WTC11 (cell line): ENCODE measurements around the gene SERAC1. TPM values are rescaled to one million over a fixed set of nuclear protein-coding genes. Genes with fewer than 3 reads are reported as not detected.

Source experiments
- ATAC-seq: fragments of 200-7000 bp; cut with Tn5 transposase; 2 replicates; pipeline ENCODE4 v1.10.0; 2021; ENCODE audit warnings: mild to moderate bottlenecking, moderate library complexity
- CTCF ChIA-PET: fragments of 300-600 bp; sonication (Branson Sonifier 250); formaldehyde crosslinking; loops from one replicate; lab custom pipeline; 2021; ENCODE audit warnings: antibody characterized with exemption; lab: Charles Lee
- POLR2A ChIA-PET: fragments of 350-600 bp; sonication (Branson Sonifier 250); formaldehyde crosslinking; loops from one replicate; lab custom pipeline; 2021; ENCODE audit warnings: antibody characterized with exemption; lab: Charles Lee
- DNase-seq: peaks from one replicate; pipeline ENCODE4 v3.0.0; 2021; ENCODE audit warnings: low spot score
- H3K27ac Mint-ChIP-seq: 2 replicates; pipeline ENCODE4 v1.8.0; 2021; ENCODE audit warnings: mixed read lengths
- H3K27me3 Mint-ChIP-seq: 2 replicates; pipeline ENCODE4 v1.8.0; 2021; ENCODE audit warnings: low read depth, mild to moderate bottlenecking, moderate library complexity, mixed read lengths
- H3K36me3 Mint-ChIP-seq: 2 replicates; pipeline ENCODE4 v1.8.0; 2021; ENCODE audit warnings: mixed read lengths
- H3K4me1 Mint-ChIP-seq: 2 replicates; pipeline ENCODE4 v1.8.0; 2022; ENCODE audit warnings: mixed read lengths
- H3K4me3 Mint-ChIP-seq: 2 replicates; pipeline ENCODE4 v1.8.0; 2021; ENCODE audit warnings: mild to moderate bottlenecking, moderate library complexity, mixed read lengths
- H3K9me3 Mint-ChIP-seq: 2 replicates; pipeline ENCODE4 v1.8.0; 2021; ENCODE audit warnings: mixed read lengths
- AFF4 ChIP-seq: sonication (generic); formaldehyde crosslinking; IDR thresholded peaks from 2 replicates; pipeline ENCODE4 v1.8.1; 2023; ENCODE audit warnings: mild to moderate bottlenecking, missing genetic modification reagents, borderline replicate concordance
- ATF1 ChIP-seq: sonication (generic); formaldehyde crosslinking; IDR thresholded peaks from 2 replicates; pipeline ENCODE4 v1.8.1; 2023; ENCODE audit warnings: mild to moderate bottlenecking, moderate library complexity, missing genetic modification reagents
- ATF2 ChIP-seq: sonication (generic); formaldehyde crosslinking; IDR thresholded peaks from 2 replicates; pipeline ENCODE4 v1.8.1; 2022; ENCODE audit warnings: low read depth, missing genetic modification reagents, borderline replicate concordance
- CBFB ChIP-seq: sonication (generic); formaldehyde crosslinking; IDR thresholded peaks from 2 replicates; pipeline ENCODE4 v1.8.1; 2022; ENCODE audit warnings: mild to moderate bottlenecking, low read depth, missing genetic modification reagents
- E2F4 ChIP-seq: sonication (generic); formaldehyde crosslinking; IDR thresholded peaks from 2 replicates; pipeline ENCODE4 v1.8.1; 2022; ENCODE audit warnings: low read depth, mild to moderate bottlenecking, moderate library complexity, missing genetic modification reagents, borderline replicate concordance
- ELF4 ChIP-seq: sonication (generic); formaldehyde crosslinking; IDR thresholded peaks from 2 replicates; pipeline ENCODE4 v1.8.1; 2022; ENCODE audit warnings: low read depth, mild to moderate bottlenecking, moderate library complexity, missing genetic modification reagents
- GABPB1 ChIP-seq: sonication (generic); formaldehyde crosslinking; IDR thresholded peaks from 2 replicates; pipeline ENCODE4 v1.8.1; 2023; ENCODE audit warnings: mild to moderate bottlenecking, missing genetic modification reagents
- MYBL2 ChIP-seq: sonication (generic); formaldehyde crosslinking; IDR thresholded peaks from 2 replicates; pipeline ENCODE4 v1.8.1; 2023; ENCODE audit warnings: mild to moderate bottlenecking, moderate library complexity, missing genetic modification reagents
- NFE2L1 ChIP-seq: sonication (generic); formaldehyde crosslinking; IDR thresholded peaks from 2 replicates; pipeline ENCODE4 v1.8.1; 2023; ENCODE audit warnings: missing genetic modification reagents
- RORB ChIP-seq: fragments of 250-450 bp; sonication (Bioruptor Pico); IDR thresholded peaks from 2 replicates; pipeline ENCODE4 v1.9.0; 2021; ENCODE audit warnings: mild to moderate bottlenecking
- TCF7 ChIP-seq: sonication (generic); formaldehyde crosslinking; IDR thresholded peaks from 2 replicates; pipeline ENCODE4 v1.8.0; 2022; ENCODE audit warnings: mild to moderate bottlenecking, low read depth, missing genetic modification reagents, moderate library complexity
- ZBTB21 ChIP-seq: sonication (generic); formaldehyde crosslinking; IDR thresholded peaks from 2 replicates; pipeline ENCODE4 v1.8.1; 2023; ENCODE audit warnings: mild to moderate bottlenecking, missing genetic modification reagents, borderline replicate concordance
- ZNF121 ChIP-seq: sonication (generic); formaldehyde crosslinking; IDR thresholded peaks from 2 replicates; pipeline ENCODE4 v1.8.0; 2023; ENCODE audit warnings: missing genetic modification reagents
- ZNF263 ChIP-seq: sonication (generic); formaldehyde crosslinking; IDR thresholded peaks from 2 replicates; pipeline ENCODE4 v1.8.1; 2022; ENCODE audit warnings: low read depth, mild to moderate bottlenecking, moderate library complexity, missing genetic modification reagents
- ZNF416 ChIP-seq: fragments of 250-450 bp; sonication (Bioruptor Pico); IDR thresholded peaks from 2 replicates; pipeline ENCODE4 v1.9.0; 2021; ENCODE audit warnings: mild to moderate bottlenecking, inconsistent platforms
- total RNA-seq: library from RNA; stranded (reverse); gene quantifications from 3 replicates; pipeline ENCODE4 v1.2.3, GENCODE V29; 2021
- TF ChIP-seq, protein P1 (sequence below): sonication (generic); formaldehyde crosslinking; IDR thresholded peaks from 2 replicates; pipeline ENCODE4 v1.8.0; 2023; ENCODE audit warnings: missing genetic modification reagents, mild to moderate bottlenecking, borderline replicate concordance
- TF ChIP-seq, protein P2 (sequence below): fragments of 250-450 bp; sonication (Bioruptor Pico); IDR thresholded peaks from 2 replicates; pipeline ENCODE4 v1.9.0; 2021; ENCODE audit warnings: moderate library complexity, mild to moderate bottlenecking, inconsistent platforms, borderline replicate concordance
- TF ChIP-seq, protein P3 (sequence below): fragments of 250-450 bp; sonication (Bioruptor Pico); IDR thresholded peaks from 2 replicates; pipeline ENCODE4 v1.8.0; 2021; ENCODE audit warnings: mild to moderate bottlenecking

Gene SERAC1
- total RNA-seq, 1 experiment from 2014 or later: 14.1 TPM

DNA sequence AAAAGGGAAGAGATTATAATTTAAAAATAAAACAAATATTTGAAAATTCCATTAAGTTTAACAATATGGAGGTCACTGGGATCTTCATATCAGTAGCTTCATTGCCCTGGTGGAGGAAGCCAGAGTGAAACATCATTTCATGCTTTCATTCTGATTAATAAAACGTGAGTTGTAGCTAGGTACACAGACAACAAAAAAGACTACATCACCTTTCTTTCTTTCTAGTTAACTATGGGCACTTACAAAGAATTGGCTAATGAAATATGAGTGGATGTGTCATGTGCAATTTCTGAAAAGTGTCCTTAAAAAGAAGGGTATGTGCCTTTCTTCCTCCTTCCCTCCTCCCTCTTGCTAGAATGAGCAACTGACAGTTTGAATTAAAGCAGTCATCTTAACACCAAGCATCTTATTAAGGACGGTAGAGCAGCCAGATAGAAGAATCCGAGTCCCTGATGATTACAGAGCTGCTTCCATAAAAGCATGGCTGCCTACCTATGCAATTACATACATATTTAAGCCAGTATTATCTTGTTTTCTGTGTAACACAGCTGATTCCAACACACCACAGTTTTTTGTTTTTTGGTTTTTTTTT, 3.4 kb downstream of the SERAC1 start (continued):
- TF ChIP-seq, protein P1, sequence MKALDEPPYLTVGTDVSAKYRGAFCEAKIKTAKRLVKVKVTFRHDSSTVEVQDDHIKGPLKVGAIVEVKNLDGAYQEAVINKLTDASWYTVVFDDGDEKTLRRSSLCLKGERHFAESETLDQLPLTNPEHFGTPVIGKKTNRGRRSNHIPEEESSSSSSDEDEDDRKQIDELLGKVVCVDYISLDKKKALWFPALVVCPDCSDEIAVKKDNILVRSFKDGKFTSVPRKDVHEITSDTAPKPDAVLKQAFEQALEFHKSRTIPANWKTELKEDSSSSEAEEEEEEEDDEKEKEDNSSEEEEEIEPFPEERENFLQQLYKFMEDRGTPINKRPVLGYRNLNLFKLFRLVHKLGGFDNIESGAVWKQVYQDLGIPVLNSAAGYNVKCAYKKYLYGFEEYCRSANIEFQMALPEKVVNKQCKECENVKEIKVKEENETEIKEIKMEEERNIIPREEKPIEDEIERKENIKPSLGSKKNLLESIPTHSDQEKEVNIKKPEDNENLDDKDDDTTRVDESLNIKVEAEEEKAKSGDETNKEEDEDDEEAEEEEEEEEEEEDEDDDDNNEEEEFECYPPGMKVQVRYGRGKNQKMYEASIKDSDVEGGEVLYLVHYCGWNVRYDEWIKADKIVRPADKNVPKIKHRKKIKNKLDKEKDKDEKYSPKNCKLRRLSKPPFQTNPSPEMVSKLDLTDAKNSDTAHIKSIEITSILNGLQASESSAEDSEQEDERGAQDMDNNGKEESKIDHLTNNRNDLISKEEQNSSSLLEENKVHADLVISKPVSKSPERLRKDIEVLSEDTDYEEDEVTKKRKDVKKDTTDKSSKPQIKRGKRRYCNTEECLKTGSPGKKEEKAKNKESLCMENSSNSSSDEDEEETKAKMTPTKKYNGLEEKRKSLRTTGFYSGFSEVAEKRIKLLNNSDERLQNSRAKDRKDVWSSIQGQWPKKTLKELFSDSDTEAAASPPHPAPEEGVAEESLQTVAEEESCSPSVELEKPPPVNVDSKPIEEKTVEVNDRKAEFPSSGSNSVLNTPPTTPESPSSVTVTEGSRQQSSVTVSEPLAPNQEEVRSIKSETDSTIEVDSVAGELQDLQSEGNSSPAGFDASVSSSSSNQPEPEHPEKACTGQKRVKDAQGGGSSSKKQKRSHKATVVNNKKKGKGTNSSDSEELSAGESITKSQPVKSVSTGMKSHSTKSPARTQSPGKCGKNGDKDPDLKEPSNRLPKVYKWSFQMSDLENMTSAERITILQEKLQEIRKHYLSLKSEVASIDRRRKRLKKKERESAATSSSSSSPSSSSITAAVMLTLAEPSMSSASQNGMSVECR: no peak
- TF ChIP-seq RORB (CRISPR knock-in tag): no peak
- TF ChIP-seq ELF4 (CRISPR knock-in tag): no peak
- TF ChIP-seq ZNF416 (CRISPR knock-in tag): no peak
- TF ChIP-seq MYBL2 (CRISPR knock-in tag): no peak
- no peak for TF ChIP-seq NFE2L1
- TF ChIP-seq ZNF121 (CRISPR knock-in tag): no peak
- no peak for TF ChIP-seq TCF7 (CRISPR knock-in tag)
- TF ChIP-seq AFF4 (CRISPR knock-in tag): no peak
- TF ChIP-seq CBFB (CRISPR knock-in tag): no peak
- no peak for TF ChIP-seq GABPB1 (CRISPR knock-in tag)

DNA sequence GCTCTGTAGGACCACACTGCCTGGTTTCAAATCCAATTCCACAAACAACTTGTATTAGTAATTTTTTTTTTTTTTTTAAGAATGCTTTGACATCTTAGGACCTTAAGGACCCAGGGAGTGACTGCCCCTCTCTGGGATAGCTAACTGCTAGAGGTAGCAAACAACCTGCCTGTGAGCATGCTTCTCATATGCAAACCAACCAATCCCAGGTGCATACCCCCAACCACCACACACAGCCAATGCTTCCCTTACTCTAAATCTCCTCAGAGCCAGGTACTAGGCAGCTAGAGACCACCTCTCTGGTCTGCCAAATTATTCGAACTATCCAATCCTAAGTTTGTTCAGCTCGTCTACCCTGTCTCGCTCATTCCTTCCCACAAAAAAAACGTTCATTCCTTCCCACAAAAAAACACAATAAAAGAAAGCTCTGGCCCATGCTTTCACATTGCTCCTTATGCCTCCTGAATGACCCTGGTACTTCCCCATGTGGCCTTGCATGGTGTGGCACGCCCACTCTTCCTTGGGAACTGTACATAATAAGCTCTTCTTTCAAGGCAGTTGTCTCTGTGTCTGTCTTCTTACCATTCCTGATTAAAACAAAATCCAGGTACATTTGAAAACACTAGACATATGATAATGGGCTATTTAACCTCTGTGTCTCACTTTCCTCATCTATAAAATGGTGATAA, 6.4 kb downstream of the SERAC1 start:
- POLR2A ChIA-PET: interaction anchor here (0.6 to 0.9 kb wide), 2 partner anchors 44 to 386 kb away, joined by 3 to 4 read pairs; no protein-coding TSS in a partner anchor
- no peaks in the 10 kb centered on the region for H3K9me3 Mint-ChIP-seq
- H3K27ac Mint-ChIP-seq: peak overlapping the region; percentile 1
- TF ChIP-seq, protein P2, sequence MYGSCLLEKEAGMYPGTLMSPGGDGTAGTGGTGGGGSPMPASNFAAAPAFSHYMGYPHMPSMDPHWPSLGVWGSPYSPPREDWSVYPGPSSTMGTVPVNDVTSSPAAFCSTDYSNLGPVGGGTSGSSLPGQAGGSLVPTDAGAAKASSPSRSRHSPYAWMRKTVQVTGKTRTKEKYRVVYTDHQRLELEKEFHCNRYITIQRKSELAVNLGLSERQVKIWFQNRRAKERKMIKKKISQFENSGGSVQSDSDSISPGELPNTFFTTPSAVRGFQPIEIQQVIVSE (CRISPR knock-in tag): no peak
- TF ChIP-seq, all 79 proteins: peak for 0
- Mint-ChIP-seq H3K36me3 (peaks cover 3% of the 10 kb centered on the region; the same call in 1 of the 2 replicates), H3K27me3 (peaks cover 11% of the 10 kb centered on the region), H3K4me1 (peaks cover 25% of the 10 kb centered on the region), H3K4me3 (peak overlapping the region; percentile 0; the same call in 1 of the 2 replicates)
- peak; percentile 100 for ATAC-seq
- CTCF ChIA-PET: interaction anchor here (0.6 to 1.8 kb wide), 11 partner anchors 9 to 530 kb away, joined by 3 to 18 read pairs (median 4); partner anchors contain the start of gene DYNLT1
- DNase-seq: peak; percentile 45

- Mint-ChIP-seq H3K36me3 (peaks cover 6% of the 10 kb centered on the region; the same call in 1 of the 2 replicates), H3K27me3 (peaks cover 4% of the 10 kb centered on the region), H3K27ac (no peak overlapping the region), H3K4me1 (peaks cover 24% of the 10 kb centered on the region), H3K9me3 (no peaks in the 10 kb centered on the region), H3K4me3 (no peak overlapping the region)
- no peak for ATAC-seq
- no peak for DNase-seq
- POLR2A ChIA-PET: interaction anchor here (0.9 kb wide), 1 partner anchor 44 kb away, joined by 3 read pairs; no protein-coding TSS in a partner anchor
- CTCF ChIA-PET: interaction anchor here (0.6 to 1.8 kb wide), 11 partner anchors 8 to 530 kb away, joined by 3 to 18 read pairs (median 3); partner anchors contain the start of gene DYNLT1
- TF ChIP-seq ZBTB21 (CRISPR knock-in tag) (no peak), ZNF263 (CRISPR knock-in tag) (no peak), ATF1 (CRISPR knock-in tag) (no peak), E2F4 (CRISPR knock-in tag) (no peak), ATF2 (CRISPR knock-in tag) (no peak)
- TF ChIP-seq, protein P3, sequence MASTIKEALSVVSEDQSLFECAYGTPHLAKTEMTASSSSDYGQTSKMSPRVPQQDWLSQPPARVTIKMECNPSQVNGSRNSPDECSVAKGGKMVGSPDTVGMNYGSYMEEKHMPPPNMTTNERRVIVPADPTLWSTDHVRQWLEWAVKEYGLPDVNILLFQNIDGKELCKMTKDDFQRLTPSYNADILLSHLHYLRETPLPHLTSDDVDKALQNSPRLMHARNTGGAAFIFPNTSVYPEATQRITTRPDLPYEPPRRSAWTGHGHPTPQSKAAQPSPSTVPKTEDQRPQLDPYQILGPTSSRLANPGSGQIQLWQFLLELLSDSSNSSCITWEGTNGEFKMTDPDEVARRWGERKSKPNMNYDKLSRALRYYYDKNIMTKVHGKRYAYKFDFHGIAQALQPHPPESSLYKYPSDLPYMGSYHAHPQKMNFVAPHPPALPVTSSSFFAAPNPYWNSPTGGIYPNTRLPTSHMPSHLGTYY: no peak
These were observed 7.0 kb downstream of the SERAC1 start for GRCh38 chr6:158160932-158161539.
